Measurements from ENCODE around the gene KCNJ10.

KCNJ10 gene

DNA sequence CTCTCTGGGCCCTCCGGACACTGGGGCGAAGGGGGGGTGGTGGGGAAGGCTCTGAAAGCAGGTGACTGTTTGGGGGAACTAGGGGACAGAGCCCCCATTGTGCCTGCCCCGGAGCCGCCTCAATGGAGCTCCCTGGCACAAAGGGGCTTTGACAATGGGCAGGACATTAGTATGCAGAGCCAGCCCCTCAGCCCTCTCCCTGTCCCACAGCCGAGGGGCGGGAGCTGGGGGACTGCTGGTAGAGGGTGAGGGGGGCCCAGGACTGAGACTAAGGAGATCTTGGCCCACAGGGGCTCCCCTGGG, 7.8 kb downstream of the KCNJ10 start:
- TF ChIP-seq YY1 (IDR thresholded peaks at IDR 0.05; ENCODE audit: low read depth) (no peak), CEBPB (IDR thresholded peaks at IDR 0.05) (no peak), TCF12 (IDR thresholded peaks at IDR 0.05; ENCODE audit: low read depth) (no peak), TEAD4 (IDR thresholded peaks at IDR 0.05) (no peak), USF1 (IDR thresholded peaks at IDR 0.05) (no peak), ZBTB7A (IDR thresholded peaks at IDR 0.05; ENCODE audit: low read depth) (no peak), FOXM1 (IDR thresholded peaks at IDR 0.05; ENCODE audit: borderline replicate concordance, low read depth) (no peak), EGR1 (IDR thresholded peaks at IDR 0.05) (no peak), CREB1 (IDR thresholded peaks at IDR 0.05; ENCODE audit: low read depth) (no peak), NFIC (IDR thresholded peaks at IDR 0.05) (no peak), RAD21 (IDR thresholded peaks at IDR 0.05; ENCODE audit: low read depth) (no peak), EP300 (IDR thresholded peaks at IDR 0.05; ENCODE audit: borderline replicate concordance) (no peak)
- TF ChIP-seq, protein P1, sequence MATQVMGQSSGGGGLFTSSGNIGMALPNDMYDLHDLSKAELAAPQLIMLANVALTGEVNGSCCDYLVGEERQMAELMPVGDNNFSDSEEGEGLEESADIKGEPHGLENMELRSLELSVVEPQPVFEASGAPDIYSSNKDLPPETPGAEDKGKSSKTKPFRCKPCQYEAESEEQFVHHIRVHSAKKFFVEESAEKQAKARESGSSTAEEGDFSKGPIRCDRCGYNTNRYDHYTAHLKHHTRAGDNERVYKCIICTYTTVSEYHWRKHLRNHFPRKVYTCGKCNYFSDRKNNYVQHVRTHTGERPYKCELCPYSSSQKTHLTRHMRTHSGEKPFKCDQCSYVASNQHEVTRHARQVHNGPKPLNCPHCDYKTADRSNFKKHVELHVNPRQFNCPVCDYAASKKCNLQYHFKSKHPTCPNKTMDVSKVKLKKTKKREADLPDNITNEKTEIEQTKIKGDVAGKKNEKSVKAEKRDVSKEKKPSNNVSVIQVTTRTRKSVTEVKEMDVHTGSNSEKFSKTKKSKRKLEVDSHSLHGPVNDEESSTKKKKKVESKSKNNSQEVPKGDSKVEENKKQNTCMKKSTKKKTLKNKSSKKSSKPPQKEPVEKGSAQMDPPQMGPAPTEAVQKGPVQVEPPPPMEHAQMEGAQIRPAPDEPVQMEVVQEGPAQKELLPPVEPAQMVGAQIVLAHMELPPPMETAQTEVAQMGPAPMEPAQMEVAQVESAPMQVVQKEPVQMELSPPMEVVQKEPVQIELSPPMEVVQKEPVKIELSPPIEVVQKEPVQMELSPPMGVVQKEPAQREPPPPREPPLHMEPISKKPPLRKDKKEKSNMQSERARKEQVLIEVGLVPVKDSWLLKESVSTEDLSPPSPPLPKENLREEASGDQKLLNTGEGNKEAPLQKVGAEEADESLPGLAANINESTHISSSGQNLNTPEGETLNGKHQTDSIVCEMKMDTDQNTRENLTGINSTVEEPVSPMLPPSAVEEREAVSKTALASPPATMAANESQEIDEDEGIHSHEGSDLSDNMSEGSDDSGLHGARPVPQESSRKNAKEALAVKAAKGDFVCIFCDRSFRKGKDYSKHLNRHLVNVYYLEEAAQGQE (IDR thresholded peaks at IDR 0.05; ENCODE audit: low read depth), result no peak
- TF ChIP-seq, protein P2, sequence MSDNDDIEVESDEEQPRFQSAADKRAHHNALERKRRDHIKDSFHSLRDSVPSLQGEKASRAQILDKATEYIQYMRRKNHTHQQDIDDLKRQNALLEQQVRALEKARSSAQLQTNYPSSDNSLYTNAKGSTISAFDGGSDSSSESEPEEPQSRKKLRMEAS (IDR thresholded peaks at IDR 0.05), result no peak

DNA sequence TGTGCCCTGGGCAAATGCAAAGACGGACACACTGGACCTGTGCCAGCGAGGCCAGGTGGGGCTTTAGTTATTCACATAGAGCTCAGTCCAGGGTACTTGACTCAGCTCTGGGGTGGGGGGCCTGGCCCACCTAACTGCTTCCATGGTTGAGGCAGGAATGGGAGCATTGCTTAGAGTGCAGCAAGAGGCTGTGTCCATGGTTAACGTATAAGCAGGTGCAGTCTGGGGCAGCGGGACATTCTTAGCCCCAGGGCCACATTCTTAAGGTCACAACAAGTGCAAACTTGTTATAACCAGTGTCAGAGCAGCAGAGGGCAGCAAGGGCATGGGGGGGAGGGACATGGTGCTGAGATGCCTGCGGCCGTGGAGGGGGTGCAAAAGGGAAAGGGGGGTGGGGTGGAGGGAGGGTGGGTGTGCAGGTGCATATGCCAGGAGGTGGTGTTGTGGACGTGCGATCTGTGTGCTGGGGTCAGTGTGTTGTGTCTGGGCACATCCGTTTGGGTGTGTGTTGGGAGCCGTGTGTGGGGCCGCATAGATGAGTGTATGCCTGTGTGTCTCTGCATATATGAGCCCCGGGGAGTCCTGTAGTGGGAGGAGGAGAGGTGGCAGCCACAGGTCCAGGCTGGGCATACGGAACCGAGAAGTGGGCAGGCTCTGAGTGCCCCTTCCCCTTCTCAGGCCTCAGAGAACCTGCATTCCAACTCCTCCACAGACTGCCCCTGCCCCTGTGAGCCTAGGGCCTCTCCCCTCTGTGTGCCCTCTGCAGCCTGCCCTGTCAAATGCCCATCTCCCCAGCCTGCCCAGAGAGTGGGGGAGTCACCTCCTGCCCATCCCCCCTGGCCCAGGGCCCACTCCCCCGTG, 8.4 kb downstream of the KCNJ10 start:
- TF ChIP-seq YY1 (IDR thresholded peaks at IDR 0.05; ENCODE audit: low read depth) (no peak), TEAD4 (IDR thresholded peaks at IDR 0.05) (no peak), NFIC (IDR thresholded peaks at IDR 0.05) (no peak), FOXM1 (IDR thresholded peaks at IDR 0.05; ENCODE audit: borderline replicate concordance, low read depth) (no peak), TCF12 (IDR thresholded peaks at IDR 0.05; ENCODE audit: low read depth) (no peak), EGR1 (IDR thresholded peaks at IDR 0.05) (no peak)

GRCh38 chr1:160058087-160058486, 11.9 kb downstream of the KCNJ10 start:
- no peak for TF ChIP-seq NFIC (IDR thresholded peaks at IDR 0.05)
- no peak for TF ChIP-seq CEBPB (IDR thresholded peaks at IDR 0.05)
- peak; percentile 49 for TF ChIP-seq RAD21 (IDR thresholded peaks at IDR 0.05; ENCODE audit: low read depth)
- TF ChIP-seq YY1 (IDR thresholded peaks at IDR 0.05; ENCODE audit: low read depth), result no peak
- TF ChIP-seq EP300 (IDR thresholded peaks at IDR 0.05; ENCODE audit: borderline replicate concordance), result no peak

DNA sequence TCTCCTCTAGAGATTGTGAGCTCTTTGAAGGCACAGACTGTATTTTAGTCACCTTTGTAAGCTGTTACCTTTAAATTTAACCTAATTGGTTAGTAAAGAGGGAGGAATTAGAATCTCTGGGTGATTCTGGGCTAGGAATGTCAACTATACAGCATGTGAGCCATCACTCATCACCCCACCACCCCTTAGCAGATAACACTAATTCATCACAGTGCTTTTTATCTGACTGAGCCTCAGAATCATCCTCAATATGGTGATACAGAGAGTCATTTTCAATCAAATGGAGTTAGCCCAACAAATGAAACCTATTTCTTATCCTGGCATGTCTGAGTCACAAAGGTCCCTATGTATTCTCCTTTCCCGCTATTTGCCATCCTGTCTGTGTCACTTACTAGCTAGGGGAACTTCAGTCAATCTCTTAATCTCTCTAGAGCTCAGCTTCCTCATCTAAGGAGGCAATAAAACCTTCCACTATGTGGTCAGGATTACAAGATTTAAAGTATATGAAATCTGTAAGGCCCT, 13.3 kb downstream of the KCNJ10 start:
- TF ChIP-seq FOXM1 (IDR thresholded peaks at IDR 0.05; ENCODE audit: borderline replicate concordance, low read depth), result no peak
- no peak for TF ChIP-seq USF1 (IDR thresholded peaks at IDR 0.05)
- no peak for TF ChIP-seq TEAD4 (IDR thresholded peaks at IDR 0.05)
- TF ChIP-seq, protein P1 (IDR thresholded peaks at IDR 0.05; ENCODE audit: low read depth), result no peak
- TF ChIP-seq CREB1 (IDR thresholded peaks at IDR 0.05; ENCODE audit: low read depth), result no peak
- TF ChIP-seq ZBTB7A (IDR thresholded peaks at IDR 0.05; ENCODE audit: low read depth), result no peak
- TF ChIP-seq RAD21 (IDR thresholded peaks at IDR 0.05; ENCODE audit: low read depth), result no peak
- TF ChIP-seq NFIC (IDR thresholded peaks at IDR 0.05), result no peak
- TF ChIP-seq, protein P2 (IDR thresholded peaks at IDR 0.05), result no peak
- TF ChIP-seq EP300 (IDR thresholded peaks at IDR 0.05; ENCODE audit: borderline replicate concordance), result no peak

DNA sequence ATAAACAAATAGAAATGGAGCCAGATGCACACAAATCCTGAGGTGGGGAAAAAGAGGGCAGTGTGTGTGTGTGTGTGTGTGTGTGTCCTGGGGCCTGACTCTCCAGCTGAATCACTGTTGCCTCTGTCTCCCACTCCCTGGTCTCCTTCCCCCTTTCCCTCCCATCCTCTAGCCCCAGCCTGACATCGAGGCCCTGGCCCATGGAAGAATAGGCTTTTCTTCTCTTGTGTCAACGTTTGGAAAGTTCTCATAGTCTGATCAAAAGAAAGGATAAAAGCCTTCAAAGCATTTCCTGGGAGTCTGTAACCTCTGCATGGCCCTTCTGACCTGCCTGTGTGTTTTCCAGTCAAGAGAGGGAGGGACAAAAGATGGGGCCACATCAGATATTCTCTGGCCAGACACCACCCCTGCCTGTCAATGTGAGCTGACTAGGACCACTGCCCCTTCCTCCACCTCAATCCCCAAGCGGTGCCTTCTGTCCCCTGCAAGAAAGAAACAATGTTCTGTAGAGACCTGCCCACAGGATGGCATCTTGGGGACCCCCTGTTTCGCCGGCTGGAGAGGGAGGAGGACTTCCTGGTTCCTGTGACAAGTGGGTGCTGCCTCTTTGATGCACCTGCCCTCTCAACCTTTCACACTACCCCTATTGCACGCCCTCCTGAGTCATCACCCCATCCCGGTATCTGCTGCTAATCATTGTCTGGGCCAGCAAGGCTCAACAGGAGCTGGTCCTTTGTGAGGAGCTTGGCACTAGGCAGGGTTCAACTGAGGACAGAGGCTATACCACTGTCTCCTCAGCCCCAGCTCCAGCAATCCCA, 16.2 kb downstream of the KCNJ10 start:
- no peak for TF ChIP-seq YY1 (IDR thresholded peaks at IDR 0.05; ENCODE audit: low read depth)
- no peak for TF ChIP-seq TCF12 (IDR thresholded peaks at IDR 0.05; ENCODE audit: low read depth)
- no peak for TF ChIP-seq CREB1 (IDR thresholded peaks at IDR 0.05; ENCODE audit: low read depth)
- TF ChIP-seq EP300 (IDR thresholded peaks at IDR 0.05; ENCODE audit: borderline replicate concordance), result no peak
- no peak for TF ChIP-seq NFIC (IDR thresholded peaks at IDR 0.05)
- TF ChIP-seq, protein P2 (IDR thresholded peaks at IDR 0.05), result no peak
- no peak for TF ChIP-seq FOXM1 (IDR thresholded peaks at IDR 0.05; ENCODE audit: borderline replicate concordance, low read depth)
- TF ChIP-seq ZBTB7A (IDR thresholded peaks at IDR 0.05; ENCODE audit: low read depth), result no peak
